ENCODE results near the gene SLC12A3.

DNA sequence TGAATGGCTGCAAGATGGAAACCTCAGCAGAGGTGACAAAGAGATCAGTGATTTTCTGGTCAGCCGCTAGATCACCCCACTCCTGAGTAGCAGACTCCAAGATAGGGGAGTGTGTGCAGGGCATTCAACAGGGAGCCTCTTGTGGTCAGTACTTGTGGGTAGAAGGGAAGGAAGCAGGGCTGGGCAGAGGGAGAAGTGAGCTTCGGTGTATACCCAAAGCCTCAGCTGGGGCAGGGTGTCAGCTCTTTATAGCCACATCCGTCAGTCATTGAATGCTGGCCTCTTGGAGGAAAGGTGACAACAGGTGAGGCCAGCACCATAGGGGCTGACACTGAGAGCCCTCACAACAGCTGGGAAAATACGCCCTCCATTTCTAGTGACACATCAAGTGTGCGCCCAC lies 2.2 kb upstream of the SLC12A3 start:
- TF ChIP-seq, protein P1, sequence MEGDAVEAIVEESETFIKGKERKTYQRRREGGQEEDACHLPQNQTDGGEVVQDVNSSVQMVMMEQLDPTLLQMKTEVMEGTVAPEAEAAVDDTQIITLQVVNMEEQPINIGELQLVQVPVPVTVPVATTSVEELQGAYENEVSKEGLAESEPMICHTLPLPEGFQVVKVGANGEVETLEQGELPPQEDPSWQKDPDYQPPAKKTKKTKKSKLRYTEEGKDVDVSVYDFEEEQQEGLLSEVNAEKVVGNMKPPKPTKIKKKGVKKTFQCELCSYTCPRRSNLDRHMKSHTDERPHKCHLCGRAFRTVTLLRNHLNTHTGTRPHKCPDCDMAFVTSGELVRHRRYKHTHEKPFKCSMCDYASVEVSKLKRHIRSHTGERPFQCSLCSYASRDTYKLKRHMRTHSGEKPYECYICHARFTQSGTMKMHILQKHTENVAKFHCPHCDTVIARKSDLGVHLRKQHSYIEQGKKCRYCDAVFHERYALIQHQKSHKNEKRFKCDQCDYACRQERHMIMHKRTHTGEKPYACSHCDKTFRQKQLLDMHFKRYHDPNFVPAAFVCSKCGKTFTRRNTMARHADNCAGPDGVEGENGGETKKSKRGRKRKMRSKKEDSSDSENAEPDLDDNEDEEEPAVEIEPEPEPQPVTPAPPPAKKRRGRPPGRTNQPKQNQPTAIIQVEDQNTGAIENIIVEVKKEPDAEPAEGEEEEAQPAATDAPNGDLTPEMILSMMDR (IDR thresholded peaks at IDR 0.05; ENCODE audit: poor library complexity) = no peak
- no peak for TF ChIP-seq EZH2phosphoT487 (IDR thresholded peaks at IDR 0.05; ENCODE audit: low read depth, severe bottlenecking, unreplicated experiment)

All from hepatocyte (in vitro differentiated cells).